Effector CD4-positive, alpha-beta T cell (primary cell): ENCODE measurements around the gene GNB1L.
"Not testable (repeated sequence)": the region's sequence is repeated elsewhere in the genome, so short reads cannot be mapped to it uniquely, and the experiment has no call there.

Source experiments
- DNase-seq: peaks from one replicate; pipeline ENCODE4 v3.0.0-alpha.2; 2020

GNB1L gene

DNA sequence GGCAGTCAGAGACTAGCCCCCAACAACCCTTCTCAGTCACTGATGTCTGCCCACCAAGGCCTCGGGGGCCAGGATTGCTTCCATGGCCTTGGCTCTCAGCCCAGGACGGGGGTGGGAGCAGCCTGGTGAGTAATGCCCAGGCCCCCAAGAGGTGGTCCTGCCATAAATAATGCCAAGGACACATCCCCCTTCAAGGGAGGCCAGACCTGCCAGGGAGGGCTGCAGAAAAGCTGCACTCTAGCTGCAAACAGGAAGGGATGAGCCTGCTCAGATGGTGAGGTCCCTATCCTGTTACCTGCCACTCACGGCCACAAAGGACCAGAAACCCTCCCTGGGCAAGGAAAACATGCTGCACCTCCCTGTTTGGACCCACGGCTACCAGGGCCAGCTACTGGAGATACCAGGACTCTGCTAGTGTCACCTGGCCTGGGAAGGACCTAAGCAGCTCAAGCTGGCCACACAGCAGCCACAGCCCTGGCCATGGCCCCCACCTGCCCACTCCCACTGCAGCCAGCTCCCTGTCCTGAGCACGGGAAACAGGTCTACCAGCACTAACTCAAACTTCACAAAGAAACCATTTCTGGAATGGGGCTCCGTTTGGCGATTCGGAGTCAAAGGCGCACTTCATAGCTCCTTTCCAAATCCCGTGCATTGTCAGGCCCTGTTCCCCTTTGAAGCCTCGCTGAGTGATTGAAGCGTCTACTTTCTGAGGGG lies 12.1 kb downstream of the GNB1L start:
- DNase-seq: no peak

GRCh38 chr22:19841641-19842392 lies 12.9 kb downstream of the GNB1L start:
- no peak for DNase-seq

- DNase-seq: no peak
These were observed 13.6 kb downstream of the GNB1L start for GRCh38 chr22:19840955-19841640.

DNA sequence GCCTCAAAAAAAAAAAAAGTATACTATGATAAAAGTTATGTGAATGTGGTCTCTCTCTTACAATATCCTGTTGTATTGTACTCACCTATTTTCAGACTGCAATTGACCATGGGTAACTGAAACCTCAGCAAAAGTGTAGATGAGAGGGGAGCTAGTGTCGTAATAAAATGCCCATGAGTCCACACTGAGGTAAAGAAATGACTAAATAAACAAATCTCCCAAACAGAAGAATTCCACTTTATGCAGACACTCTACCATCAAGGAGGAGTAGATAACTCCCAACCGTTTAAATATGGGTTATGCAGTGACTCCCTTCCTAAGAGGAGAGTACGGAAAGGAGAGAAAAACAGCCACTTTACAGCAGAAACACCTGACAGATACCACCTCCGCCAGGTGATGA lies 14.6 kb downstream of the GNB1L start:
- no peak for DNase-seq

DNA sequence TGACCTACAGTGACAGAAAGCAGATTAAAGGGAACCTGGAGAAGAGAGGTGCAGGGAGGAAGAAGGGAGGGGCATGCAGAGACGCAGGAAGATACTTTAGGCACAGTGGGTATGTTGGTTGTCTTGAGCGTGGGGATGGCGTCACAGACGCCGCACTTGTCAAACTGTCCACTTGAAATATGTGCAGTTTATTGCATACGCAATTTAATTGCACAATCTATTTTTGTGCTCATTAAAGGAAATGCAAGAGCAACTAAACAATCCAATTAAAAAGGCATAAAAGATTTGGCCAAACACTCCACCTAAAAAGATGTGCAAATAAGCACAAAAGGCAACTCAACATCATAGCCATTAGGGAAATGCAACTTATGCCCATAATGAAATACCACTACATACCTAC lies 16.8 kb downstream of the GNB1L start:
- DNase-seq: no peak

DNA sequence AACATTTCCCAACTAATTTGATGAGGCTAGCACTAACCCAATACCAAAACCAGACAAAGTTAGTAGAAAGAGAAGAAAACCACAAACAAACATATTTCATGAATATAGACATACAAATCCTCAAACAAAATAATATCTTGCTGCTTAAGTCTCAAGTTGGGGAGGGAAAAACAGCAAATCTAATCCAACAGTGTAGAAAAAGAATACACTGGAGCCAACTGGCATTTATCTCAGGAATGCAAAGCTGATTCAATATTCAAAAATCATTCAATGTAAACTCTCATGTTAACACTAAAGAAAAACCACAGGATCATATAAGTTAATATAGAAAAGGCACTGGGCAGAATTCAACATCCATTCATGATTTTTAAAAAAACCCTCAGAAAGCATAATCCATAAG lies 18.2 kb downstream of the GNB1L start:
- no peak for DNase-seq

DNA sequence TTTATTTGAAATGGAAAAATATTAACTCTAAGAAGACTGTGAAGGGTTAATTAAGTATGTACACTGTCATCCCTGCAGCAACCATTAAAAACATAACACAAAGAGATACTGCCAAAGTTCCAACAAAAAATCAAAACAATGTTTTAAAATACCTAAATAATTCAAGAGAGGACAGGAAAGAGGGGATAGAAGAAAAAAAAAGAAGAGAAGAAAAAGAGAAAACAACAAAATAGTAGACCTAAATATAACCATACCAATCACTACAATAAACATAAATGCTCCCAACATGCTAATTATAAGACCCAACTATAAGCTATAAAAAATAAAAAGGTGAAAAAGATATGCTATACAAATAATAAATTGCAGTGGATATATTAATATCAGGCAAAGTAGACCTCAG lies 20.1 kb downstream of the GNB1L start:
- no peak for DNase-seq

GRCh38 chr22:19833327-19833726 lies 21.3 kb downstream of the GNB1L start:
- not testable (repeated sequence) for DNase-seq

- DNase-seq: no peak
These were observed 22.1 kb downstream of the GNB1L start for GRCh38 chr22:19832476-19833108.

GRCh38 chr22:19831979-19832378 lies 22.7 kb downstream of the GNB1L start:
- not testable (repeated sequence) for DNase-seq

GRCh38 chr22:19831016-19831415 lies 23.7 kb downstream of the GNB1L start:
- no peak for DNase-seq

GRCh38 chr22:19828035-19828401 lies 26.7 kb downstream of the GNB1L start:
- no peak for DNase-seq

DNA sequence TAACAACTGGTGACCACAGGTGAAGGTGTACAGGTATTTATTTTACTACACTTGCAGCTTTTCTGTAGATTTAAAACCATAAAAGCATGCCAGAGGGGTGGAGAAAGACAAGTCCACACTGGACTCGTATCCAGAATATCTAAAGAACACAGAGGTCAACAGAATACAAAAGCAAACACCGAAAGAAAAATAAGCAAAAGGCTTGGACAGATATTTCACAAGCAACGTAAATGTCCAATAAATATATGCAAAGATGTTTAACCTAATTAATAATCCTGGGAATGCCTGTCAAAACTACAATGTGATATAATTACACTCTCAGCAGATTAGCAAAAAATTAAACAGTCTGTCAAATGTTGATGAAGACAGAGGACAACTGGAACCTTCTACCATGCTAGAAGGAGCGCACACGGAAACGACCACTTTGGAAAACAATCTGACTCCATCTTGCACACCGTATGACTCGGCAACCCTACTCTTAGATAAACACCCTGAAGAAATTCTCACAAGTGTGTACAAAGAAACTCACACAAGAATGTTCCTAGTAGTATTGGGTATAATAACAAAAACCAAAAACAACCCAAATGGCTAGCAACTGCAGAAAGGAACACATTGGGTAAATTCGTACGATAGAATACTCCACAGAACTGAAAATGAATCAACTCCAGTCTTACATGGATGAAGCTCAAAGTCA lies 27.2 kb downstream of the GNB1L start:
- DNase-seq: no peak

DNA sequence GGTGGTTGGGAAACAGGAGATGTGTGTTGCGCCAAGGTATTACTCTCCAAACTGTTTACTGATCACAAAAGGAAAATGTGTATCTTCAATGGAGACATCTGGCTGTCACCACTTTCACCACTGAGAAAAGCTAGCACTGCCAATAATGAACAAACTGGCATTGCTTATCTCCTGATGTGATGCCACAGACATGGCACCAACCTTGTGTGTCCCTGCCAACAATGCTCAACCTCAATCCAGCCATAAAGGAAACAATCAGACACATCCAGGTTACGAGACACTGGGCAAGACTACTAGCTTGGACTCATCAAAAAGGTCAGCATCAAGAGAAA lies 28.1 kb downstream of the GNB1L start:
- no peak for DNase-seq

DNA sequence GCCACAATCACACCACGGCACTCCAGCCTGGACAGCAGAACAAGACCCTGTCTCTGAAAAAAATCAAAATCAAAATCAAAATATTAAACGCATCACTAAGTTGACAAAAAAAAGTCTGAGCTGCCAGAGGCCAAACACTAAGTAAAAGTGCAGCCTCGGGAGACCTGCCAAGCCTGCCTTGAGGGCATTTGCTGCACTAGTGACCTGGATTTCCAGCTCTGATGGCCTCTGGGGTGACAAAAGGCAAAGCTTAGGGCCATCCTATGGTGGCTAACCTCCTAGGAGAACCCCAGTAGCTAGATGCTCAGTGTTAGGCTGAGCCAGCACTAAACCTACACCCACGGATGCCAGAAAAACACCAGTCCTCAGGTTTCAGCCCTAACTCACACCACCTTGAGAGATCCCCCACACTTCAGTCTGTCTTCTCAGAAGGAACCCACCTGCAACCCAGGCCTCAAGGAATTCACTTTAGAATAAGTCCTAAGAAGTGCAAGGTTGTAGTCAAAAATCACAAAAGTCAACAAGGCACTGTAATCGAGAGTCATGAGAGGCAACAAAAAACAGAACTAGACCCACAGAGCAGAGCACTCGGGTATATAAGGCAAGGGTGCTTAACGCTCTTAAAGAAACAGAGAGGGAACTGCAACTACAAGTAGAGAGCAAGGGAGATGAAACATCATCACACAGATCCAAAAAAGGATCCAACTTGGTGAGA lies 28.6 kb downstream of the GNB1L start:
- DNase-seq: no peak

DNA sequence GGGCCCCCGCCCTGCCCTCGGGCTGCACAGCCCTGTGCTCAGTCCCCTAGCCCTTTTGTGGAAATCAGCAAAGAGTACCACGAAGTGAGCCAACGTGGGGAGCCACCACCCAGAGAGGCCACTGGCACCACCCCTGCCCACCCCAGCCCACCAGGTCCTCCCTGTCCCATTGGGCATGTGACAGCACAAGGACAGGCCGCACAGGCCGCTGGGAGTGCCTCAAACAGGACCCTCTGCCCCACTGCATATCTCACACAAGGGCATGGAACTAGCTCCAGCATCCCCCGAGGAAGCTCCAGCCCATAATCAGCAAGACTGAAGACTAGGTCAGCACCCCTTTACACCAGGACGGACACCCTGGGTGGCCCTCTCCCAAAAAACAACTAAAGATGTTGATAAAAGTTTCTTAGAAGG lies 29.7 kb downstream of the GNB1L start:
- DNase-seq: no peak

DNA sequence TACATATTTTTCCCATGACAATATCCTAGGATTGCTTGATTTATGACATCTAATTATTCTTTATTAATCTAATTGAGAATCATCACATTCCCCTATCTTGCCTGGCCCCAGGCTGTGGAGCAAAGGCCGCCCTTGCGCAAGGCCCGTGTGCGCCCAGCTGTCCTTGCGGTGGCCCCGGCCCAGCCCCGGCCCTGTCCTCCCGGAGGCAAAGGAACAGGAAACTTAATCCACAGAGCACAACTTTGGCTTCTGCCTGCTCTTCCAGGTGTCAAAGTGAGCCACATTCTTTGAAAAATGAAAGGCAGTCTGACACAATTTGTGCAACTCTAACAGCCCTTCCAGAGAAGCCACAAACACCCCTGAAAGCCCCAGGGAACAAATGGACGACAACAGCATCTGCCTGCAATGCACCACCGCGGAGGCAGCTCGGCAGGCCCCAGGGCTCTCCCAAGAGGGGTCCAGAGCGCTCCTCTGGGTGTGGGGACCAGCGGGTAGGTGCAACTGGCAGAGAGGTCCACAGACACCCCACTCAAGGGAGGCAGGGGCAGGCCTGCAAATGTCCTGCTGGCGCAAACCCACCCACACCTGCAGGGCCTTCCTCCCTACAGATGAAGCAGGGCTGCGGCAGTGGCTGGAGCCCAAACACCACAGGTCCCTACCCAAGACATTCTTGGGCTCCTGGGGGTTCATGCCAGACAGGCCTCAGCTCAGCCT lies 30.3 kb downstream of the GNB1L start:
- DNase-seq: no peak

DNA sequence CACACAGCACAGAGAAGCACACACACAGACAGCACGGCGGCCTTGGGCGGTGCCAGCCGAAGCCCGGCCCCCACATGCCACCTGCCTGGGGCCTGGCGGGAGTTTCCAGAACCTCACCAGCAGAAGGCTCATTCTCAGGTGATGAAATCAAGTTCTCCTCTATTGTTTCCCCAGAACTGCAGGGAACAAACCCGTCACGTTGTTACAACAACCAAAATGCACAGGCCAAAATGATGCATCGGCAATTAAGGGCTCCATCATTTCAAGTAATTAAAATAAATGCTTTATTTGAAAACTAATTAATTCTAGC lies 30.8 kb downstream of the GNB1L start:
- no peak for DNase-seq

DNA sequence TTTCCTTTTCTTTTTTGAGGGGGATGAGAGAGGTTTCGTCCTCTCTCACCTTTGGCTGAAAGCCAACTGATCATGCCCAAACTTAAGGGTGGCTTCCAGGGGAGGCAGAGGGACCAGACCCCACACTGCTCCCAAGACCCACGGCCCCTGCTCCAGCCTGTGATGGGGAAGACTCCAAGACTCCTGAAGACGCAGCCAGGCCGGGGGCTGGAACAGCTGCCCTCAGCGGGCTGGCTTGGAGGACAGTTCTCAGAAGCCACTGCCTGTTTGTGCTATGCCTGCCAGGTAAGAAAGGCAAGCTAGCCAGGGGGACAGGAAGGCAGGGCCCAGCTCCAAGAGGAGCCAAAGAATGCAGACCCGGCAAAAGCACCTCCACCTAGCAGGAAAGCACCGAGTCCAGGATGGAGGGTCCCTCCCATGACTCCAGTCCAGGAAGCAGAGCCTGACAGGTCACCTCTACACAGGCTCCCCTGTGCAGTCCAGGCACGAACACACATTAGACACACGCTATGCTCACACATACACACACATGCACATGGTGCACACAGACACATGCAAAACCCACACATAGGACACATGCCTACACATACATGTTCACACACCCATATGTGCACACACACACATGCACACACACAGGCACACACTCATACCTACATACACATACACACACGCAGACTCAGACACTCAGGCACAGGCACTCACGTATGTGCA lies 31.3 kb downstream of the GNB1L start:
- DNase-seq: no peak

GRCh38 chr22:19822301-19823117 lies 32.2 kb downstream of the GNB1L start:
- DNase-seq: no peak
